Neutrophil (primary cell): ENCODE measurements around the gene ABCA1.

Experiments
- H3K27ac ChIP-seq: fragments of 200-600 bp; sonication (generic); 2 replicates; pipeline ENCODE4 v1.5.1; 2016; ENCODE audit warnings: mild to moderate bottlenecking, moderate library complexity
- H3K27me3 ChIP-seq: fragments of 200-600 bp; sonication (generic); 2 replicates; pipeline ENCODE4 v1.6.0; 2016; ENCODE audit warnings: mild to moderate bottlenecking
- H3K36me3 ChIP-seq: fragments of 200-600 bp; sonication (generic); 2 replicates; pipeline ENCODE4 v1.5.1; 2017
- H3K4me1 ChIP-seq, 2 experiments: fragments of 200-600 bp in 1 of 2; sonication (generic) in 1 of 2; 1 replicate in 1 of 2; 2 replicates in 1 of 2; pipeline versions ENCODE4 v1.5.1 to v1.6.1; 2013 to 2016; ENCODE audit warnings: low read depth in 1 of 2, low read length in 1 of 2, mild to moderate bottlenecking in 1 of 2, moderate library complexity in 1 of 2; ENCODE audit not compliant: control insufficient read depth in 1 of 2, insufficient read depth in 1 of 2
- H3K4me3 ChIP-seq, 2 experiments: fragments of 200-600 bp in 1 of 2; sonication (generic) in 1 of 2; 1 replicate in 1 of 2; 2 replicates in 1 of 2; pipeline ENCODE4 v1.5.1; 2013 to 2016; ENCODE audit warnings: low read depth in 1 of 2, low read length in 1 of 2, mild to moderate bottlenecking in 1 of 2, moderate library complexity in 1 of 2
- H3K9me3 ChIP-seq: fragments of 200-600 bp; sonication (generic); 2 replicates; pipeline ENCODE4 v1.5.1; 2016
- TF ChIP-seq, protein P1 (sequence below): fragments of 200-600 bp; sonication (generic); IDR thresholded peaks from 2 replicates; pipeline ENCODE4 v1.5.1; 2016; ENCODE audit warnings: antibody characterized with exemption

Gene ABCA1

GRCh38 chr9:104890433-104890770, 37.6 kb downstream of the ABCA1 start:
- Histone ChIP-seq H3K27me3 (no peaks in the 10 kb centered on the region), H3K9me3 (no peaks in the 10 kb centered on the region), H3K27ac (no peak overlapping the region), H3K36me3 (peaks cover 39% of the 10 kb centered on the region), H3K4me1 (no peaks in the 10 kb centered on the region), H3K4me3 (no peak overlapping the region)
- TF ChIP-seq, protein P1, sequence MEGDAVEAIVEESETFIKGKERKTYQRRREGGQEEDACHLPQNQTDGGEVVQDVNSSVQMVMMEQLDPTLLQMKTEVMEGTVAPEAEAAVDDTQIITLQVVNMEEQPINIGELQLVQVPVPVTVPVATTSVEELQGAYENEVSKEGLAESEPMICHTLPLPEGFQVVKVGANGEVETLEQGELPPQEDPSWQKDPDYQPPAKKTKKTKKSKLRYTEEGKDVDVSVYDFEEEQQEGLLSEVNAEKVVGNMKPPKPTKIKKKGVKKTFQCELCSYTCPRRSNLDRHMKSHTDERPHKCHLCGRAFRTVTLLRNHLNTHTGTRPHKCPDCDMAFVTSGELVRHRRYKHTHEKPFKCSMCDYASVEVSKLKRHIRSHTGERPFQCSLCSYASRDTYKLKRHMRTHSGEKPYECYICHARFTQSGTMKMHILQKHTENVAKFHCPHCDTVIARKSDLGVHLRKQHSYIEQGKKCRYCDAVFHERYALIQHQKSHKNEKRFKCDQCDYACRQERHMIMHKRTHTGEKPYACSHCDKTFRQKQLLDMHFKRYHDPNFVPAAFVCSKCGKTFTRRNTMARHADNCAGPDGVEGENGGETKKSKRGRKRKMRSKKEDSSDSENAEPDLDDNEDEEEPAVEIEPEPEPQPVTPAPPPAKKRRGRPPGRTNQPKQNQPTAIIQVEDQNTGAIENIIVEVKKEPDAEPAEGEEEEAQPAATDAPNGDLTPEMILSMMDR = no peak

GRCh38 chr9:104885818-104886709, 41.9 kb downstream of the ABCA1 start:
- Histone ChIP-seq H3K27me3 (no peaks in the 10 kb centered on the region), H3K4me3 (no peak overlapping the region), H3K36me3 (peaks cover 81% of the 10 kb centered on the region), H3K4me1 (no peaks in the 10 kb centered on the region), H3K27ac (no peak overlapping the region), H3K9me3 (no peaks in the 10 kb centered on the region)
- TF ChIP-seq, protein P1 = no peak

- TF ChIP-seq, protein P1 = no peak
- Histone ChIP-seq H3K27me3 (no peaks in the 10 kb centered on the region), H3K36me3 (peaks cover 95% of the 10 kb centered on the region), H3K4me1 (no peaks in the 10 kb centered on the region), H3K27ac (no peak overlapping the region), H3K4me3 (no peak overlapping the region), H3K9me3 (no peaks in the 10 kb centered on the region)
These were observed 44.8 kb downstream of the ABCA1 start for GRCh38 chr9:104883169-104883568.

- H3K4me3 ChIP-seq = no peak overlapping the region
- H3K36me3 ChIP-seq = peaks cover 94% of the 10 kb centered on the region
- TF ChIP-seq, protein P1 = no peak
These were observed 45.4 kb downstream of the ABCA1 start for GRCh38 chr9:104882566-104882965.

GRCh38 chr9:104882086-104882485, 45.9 kb downstream of the ABCA1 start:
- Histone ChIP-seq H3K4me1 (no peaks in the 10 kb centered on the region), H3K27ac (no peak overlapping the region), H3K36me3 (peaks cover 94% of the 10 kb centered on the region), H3K4me3 (no peak overlapping the region), H3K27me3 (no peaks in the 10 kb centered on the region), H3K9me3 (no peaks in the 10 kb centered on the region)
- TF ChIP-seq, protein P1 = no peak

More at GRCh38 chr9:104882566-104882965, 45.4 kb downstream of the ABCA1 start:
- Histone ChIP-seq H3K27ac (no peak overlapping the region), H3K27me3 (no peaks in the 10 kb centered on the region), H3K9me3 (no peaks in the 10 kb centered on the region), H3K4me1 (no peaks in the 10 kb centered on the region)
